Keratinocyte (primary cell): Measurements from ENCODE around the gene PKNOX1. TPM values are rescaled to one million over a fixed set of nuclear protein-coding genes. Genes with fewer than 3 reads are reported as not detected.

ENCODE experiments used
- DNase-seq: peaks from one replicate; pipeline ENCODE4 v3.0.0-alpha.2; 2011; ENCODE audit warnings: low read depth, missing footprints, low spot score
- FAIRE-seq: peaks from 2 replicates; lab custom pipeline; 2011; peaks lifted over from hg19 to GRCh38; lab: Jason Lieb, UNC
- H2AFZ ChIP-seq: 2 replicates; pipeline ENCODE4 v1.6.0; 2012; ENCODE audit warnings: low read length, control low read depth, inconsistent platforms; ENCODE audit not compliant: control insufficient read depth
- H3K27ac ChIP-seq: 2 replicates; pipeline ENCODE4 v1.5.1; 2011; ENCODE audit warnings: low read length; ENCODE audit not compliant: control insufficient read depth, insufficient read depth
- H3K27me3 ChIP-seq: 3 replicates; pipeline ENCODE4 v1.6.0; 2011; ENCODE audit warnings: low read length; ENCODE audit not compliant: control insufficient read depth, insufficient read depth; ENCODE audit errors: extremely low read depth
- H3K36me3 ChIP-seq, 2 experiments: 2 replicates in 1 of 2; 3 replicates in 1 of 2; pipeline ENCODE4 v1.5.1; 2011; ENCODE audit warnings: low read length in 2 of 2, mild to moderate bottlenecking in 1 of 2; ENCODE audit not compliant: control insufficient read depth in 2 of 2, insufficient read depth in 2 of 2; ENCODE audit errors: extremely low read depth in 1 of 2
- H3K4me1 ChIP-seq: 3 replicates; pipeline ENCODE4 v1.5.1; 2011; ENCODE audit warnings: low read length; ENCODE audit not compliant: control insufficient read depth, insufficient read depth; ENCODE audit errors: extremely low read depth
- H3K4me2 ChIP-seq: 3 replicates; pipeline ENCODE4 v1.6.0; 2011; ENCODE audit warnings: low read depth, low read length; ENCODE audit not compliant: control insufficient read depth, insufficient read depth; ENCODE audit errors: extremely low read depth
- H3K4me3 ChIP-seq, 3 experiments: fragments of 200-600 bp in 1 of 3; sonication (generic) in 1 of 3; 2 replicates in 2 of 3; 3 replicates in 1 of 3; pipeline ENCODE4 v1.5.1; 2011 to 2016; ENCODE audit warnings: low read length in 3 of 3, mild to moderate bottlenecking in 3 of 3, control low read depth in 2 of 3, inconsistent platforms in 1 of 3, low read depth in 1 of 3, mixed read lengths in 1 of 3, mixed run types in 1 of 3, moderate library complexity in 1 of 3; ENCODE audit not compliant: control insufficient read depth in 2 of 3, insufficient read depth in 2 of 3; ENCODE audit errors: extremely low read depth in 1 of 3
- H3K79me2 ChIP-seq: 2 replicates; pipeline ENCODE4 v1.6.0; 2012; ENCODE audit warnings: low read length; ENCODE audit not compliant: control insufficient read depth, insufficient read depth
- H3K9ac ChIP-seq: 3 replicates; pipeline ENCODE4 v1.6.0; 2011; ENCODE audit warnings: low read length; ENCODE audit not compliant: control insufficient read depth, insufficient read depth; ENCODE audit errors: extremely low read depth
- H3K9me1 ChIP-seq: 3 replicates; pipeline ENCODE4 v1.6.0; 2011; ENCODE audit warnings: low read length; ENCODE audit not compliant: control insufficient read depth, insufficient read depth; ENCODE audit errors: extremely low read depth
- H3K9me3 ChIP-seq: 2 replicates; pipeline ENCODE4 v1.5.1; 2012; ENCODE audit warnings: low read depth, low read length; ENCODE audit not compliant: control insufficient read depth
- H4K20me1 ChIP-seq: 3 replicates; pipeline ENCODE4 v1.6.0; 2011; ENCODE audit warnings: low read length; ENCODE audit not compliant: control insufficient read depth, insufficient read depth; ENCODE audit errors: extremely low read depth
- CTCF ChIP-seq, 3 experiments: IDR thresholded peaks in 1 of 3; conservative IDR thresholded peaks in 1 of 3; optimal IDR thresholded peaks in 1 of 3; 2 replicates in 2 of 3; 3 replicates in 1 of 3; pipeline versions ENCODE3 to v1.5.1; 2011; ENCODE audit warnings: low read length in 3 of 3, mild to moderate bottlenecking in 3 of 3, moderate library complexity in 2 of 3, control low read depth in 1 of 3, inconsistent platforms in 1 of 3; ENCODE audit not compliant: insufficient read depth in 2 of 3; ENCODE audit errors: extremely low read depth in 1 of 3
- EZH2 ChIP-seq: IDR thresholded peaks from one replicate; pipeline ENCODE4 v1.6.1; 2012; ENCODE audit warnings: inconsistent platforms, mild to moderate bottlenecking, low read length, moderate library complexity
- dilution Hi-C: fragments of 300-500 bp; cut with MboI; formaldehyde crosslinking; loops from one replicate; pipeline ENCODE4 v1.7.0; 2020; ENCODE audit warnings: low sequenced_read_pairs; ENCODE audit not compliant: extremely low pct_ligation_motif_present
- polyA plus RNA-seq, 5 experiments: library from polyadenylated mRNA; depleted of rRNA in 3 of 5; stranded (reverse) in 3 of 5; stranded (forward) in 1 of 5; unstranded in 1 of 5; fragments of >200 nt; gene quantifications; 1 replicate in 1 of 5; 2 replicates in 3 of 5; 3 replicates in 1 of 5; pipeline versions ENCODE4 v1.2.1 to v1.2.3, GENCODE V29; 2011 to 2012; ENCODE audit warnings: missing spikeins in 2 of 5, low read depth in 1 of 5, low replicate concordance in 1 of 5

The PKNOX1 gene
- polyA plus RNA-seq, 1 donor (not counting 4 experiments of a cell fraction or from before 2014, with no cell fraction given): 33.3 TPM

- Histone ChIP-seq H3K4me3 (no peak overlapping the region), H3K36me3 (peaks cover 17 to 42% of the 10 kb centered on the region in 2 experiments), H3K79me2 (no peaks in the 10 kb centered on the region), H3K9me1 (no peaks in the 10 kb centered on the region), H3K27ac (no peak overlapping the region), H3K27me3 (no peaks in the 10 kb centered on the region), H3K9me3 (no peaks in the 10 kb centered on the region), H4K20me1 (no peaks in the 10 kb centered on the region), H3K4me2 (no peak overlapping the region), H3K9ac (no peak overlapping the region), H3K4me1 (no peaks in the 10 kb centered on the region), H2AFZ (no peak overlapping the region)
- dilution Hi-C loops: no loop called here
- no peak for DNase-seq
- FAIRE-seq: no peak
- TF ChIP-seq CTCF (optimal IDR thresholded peaks at IDR 0.05 in 1 of 3, IDR thresholded peaks at IDR 0.05 in 1 of 3, conservative IDR thresholded peaks at IDR 0.05 in 1 of 3; ENCODE audit: extremely low read depth in 1 of 3, insufficient read depth in 2 of 3, low read length in 3 of 3) (no peak), EZH2 (no peak)
Observed at GRCh38 chr21:43025636-43026180, 51.3 kb downstream of the PKNOX1 start.

DNA sequence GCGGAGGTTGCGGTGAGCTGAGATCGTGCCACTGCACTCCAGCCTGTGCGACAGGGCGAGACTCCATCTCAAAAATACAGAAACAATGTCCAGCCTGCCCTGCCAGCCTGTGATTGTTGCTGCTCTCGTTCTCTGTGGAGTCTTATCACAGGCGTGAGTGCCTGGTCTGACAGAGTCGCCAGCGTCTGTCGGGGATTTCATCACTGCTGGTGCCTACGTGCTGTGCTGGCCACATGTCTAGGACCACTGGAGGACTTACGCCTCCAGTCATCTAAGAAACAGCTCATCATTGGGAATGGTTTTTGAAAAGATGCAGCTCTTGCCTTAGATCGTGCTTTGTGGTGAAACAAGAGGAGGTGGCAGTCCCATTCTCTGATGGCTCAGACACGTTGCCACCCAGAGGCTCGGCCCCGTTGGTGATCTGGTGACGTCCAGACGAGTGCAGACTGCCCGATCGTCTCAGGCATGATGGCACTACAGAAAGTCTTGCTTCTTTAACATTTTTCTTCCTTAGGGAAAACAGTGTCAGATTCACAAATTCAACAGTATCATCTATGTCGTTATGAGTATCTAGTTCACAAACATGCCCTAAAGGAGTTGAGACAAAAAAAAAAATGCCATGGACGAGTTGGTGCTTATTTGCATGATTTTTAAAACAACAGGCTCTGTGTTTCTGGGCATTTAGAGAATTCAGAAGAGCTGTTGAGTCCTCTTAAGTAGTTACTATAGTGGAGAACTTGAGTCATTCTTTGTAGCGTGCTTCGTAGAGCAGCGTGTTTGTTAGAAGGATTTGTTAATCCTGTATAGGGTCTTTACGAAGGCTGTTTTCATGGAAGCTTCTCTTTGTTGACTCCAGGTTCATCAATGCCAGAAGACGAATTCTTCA, 53.7 kb downstream of the PKNOX1 start:
- dilution Hi-C loops: no loop called here
- no peak for FAIRE-seq
- no peak overlapping the region for H3K27ac ChIP-seq

More for the DNA sequence above, 53.7 kb downstream of the PKNOX1 start:
- Histone ChIP-seq H4K20me1 (no peaks in the 10 kb centered on the region), H3K27me3 (no peaks in the 10 kb centered on the region), H3K9ac (no peak overlapping the region), H2AFZ (no peak overlapping the region), H3K36me3 (peaks cover 16 to 38% of the 10 kb centered on the region in 2 experiments), H3K4me1 (no peaks in the 10 kb centered on the region), H3K9me1 (no peaks in the 10 kb centered on the region), H3K4me3 (no peak overlapping the region), H3K4me2 (no peak overlapping the region), H3K9me3 (no peaks in the 10 kb centered on the region), H3K79me2 (no peaks in the 10 kb centered on the region)
- TF ChIP-seq EZH2 (no peak), CTCF (optimal IDR thresholded peaks at IDR 0.05 in 1 of 3, IDR thresholded peaks at IDR 0.05 in 1 of 3, conservative IDR thresholded peaks at IDR 0.05 in 1 of 3; ENCODE audit: extremely low read depth in 1 of 3, insufficient read depth in 2 of 3, low read length in 3 of 3) (no peak)
- no peak for DNase-seq
